Fibroblast of skin of left biceps (primary cell): ENCODE data around the gene SULT6B1.

Experiments used
- DNase-seq, 2 experiments: peaks; one replicate each; pipeline ENCODE4 v3.0.0-alpha.2; 2013; ENCODE audit warnings: low read depth in 2 of 2

SULT6B1 gene

DNA sequence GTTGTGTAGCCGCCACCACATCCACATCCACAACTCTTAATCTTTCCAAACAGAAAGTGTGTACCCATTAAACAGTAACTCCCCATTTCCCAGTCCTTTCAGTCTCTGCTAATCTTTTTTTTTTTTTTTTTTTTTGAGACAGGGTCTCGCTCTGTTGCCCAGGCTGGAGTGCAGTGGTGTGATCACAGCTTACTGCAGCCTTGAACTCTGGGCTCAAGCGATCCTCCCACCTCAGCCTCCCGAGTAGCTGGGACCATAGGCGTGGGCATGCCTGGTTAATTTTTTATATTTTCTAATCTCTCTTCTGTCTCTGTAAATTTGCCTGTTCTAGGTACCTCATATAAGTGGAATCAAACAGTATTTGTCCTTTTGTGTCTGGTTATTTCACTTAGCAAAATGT, 35.2 kb downstream of the SULT6B1 start:
- no peak for DNase-seq

DNA sequence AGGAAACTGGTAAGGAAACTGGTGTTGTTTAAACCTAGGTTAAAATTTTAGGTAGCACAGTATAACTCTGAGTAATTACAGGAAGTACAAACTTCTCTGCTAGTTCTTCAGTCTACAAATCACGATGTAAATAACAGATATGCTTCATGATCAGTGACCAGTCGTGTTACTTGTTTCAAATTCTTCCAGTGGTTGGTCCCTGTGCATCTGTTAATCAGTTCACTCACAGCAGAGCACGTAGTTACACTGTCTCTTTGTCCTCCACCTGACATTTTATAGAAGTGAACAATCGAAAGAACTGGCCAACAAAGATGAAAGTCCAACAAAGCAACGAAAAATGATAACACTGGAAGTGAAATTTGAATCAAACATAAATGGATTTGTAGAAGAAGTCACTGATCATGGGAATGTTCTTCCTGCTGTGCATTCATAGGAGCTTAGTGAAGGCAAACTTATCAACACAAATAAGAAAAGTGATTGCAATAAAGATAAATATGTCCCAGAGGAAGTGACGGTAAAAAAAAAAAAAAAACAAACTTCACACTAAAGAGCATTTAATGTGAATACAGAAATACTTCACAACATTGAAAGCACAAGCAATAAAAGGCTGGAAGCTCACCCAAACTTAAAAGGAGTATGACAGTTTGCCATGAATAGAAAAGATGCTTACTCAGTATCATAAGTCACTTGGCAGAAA, 38.7 kb downstream of the SULT6B1 start:
- no peak for DNase-seq

DNA sequence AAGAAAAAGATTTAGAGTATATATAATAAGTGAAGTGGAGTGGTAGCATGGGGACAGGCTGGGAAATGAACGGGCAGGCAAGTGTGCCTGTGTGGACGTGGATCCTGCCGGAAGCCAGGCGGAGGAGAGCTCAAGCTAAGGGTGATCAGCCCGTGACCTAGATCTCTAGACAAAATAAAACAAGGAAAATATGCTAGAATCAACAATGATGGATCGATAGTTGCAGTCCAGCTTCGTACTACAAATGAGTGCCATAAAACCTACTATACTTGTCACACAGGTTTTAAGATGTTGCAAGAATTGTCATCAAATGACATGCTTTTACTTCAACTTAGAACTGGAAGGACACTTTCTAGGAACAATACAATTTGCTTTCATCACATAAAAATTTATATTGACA, 40.1 kb downstream of the SULT6B1 start:
- DNase-seq = no peak

DNA sequence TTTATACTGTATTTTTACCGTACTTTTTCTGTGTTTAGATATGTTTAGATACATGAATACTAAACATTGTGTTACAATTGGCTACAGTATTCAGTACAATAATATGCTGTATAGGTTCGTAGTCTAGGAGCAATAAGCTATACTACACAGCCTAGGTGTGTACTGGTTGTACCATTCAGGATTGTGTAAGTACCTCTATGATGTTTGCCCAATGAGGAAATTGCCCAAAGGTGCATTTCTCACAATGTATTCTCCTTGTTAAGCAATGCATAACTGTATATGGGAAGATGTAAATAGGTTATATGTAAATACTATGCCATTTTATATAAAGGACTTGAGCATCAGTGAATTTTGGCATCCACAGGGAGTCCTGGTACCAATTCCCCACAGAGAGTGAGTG, 42.4 kb downstream of the SULT6B1 start:
- DNase-seq = no peak

DNA sequence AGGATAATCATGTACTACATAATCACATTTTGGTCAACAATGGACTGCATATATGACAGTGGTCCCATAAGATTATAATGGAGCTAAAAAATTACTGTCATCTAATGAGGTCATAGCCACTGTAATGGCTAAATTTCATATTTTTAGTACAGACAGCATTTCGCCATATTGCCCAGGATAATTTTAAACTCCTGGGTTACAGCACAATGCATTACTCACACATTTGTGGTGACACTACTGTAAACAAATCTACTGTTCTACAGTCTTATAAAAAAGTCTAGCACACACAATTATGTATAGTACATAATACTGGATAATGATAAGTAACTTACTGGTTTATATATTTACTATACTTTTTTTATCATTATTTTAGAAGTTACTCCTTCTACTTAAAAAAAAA, 44.5 kb downstream of the SULT6B1 start:
- DNase-seq = no peak

DNA sequence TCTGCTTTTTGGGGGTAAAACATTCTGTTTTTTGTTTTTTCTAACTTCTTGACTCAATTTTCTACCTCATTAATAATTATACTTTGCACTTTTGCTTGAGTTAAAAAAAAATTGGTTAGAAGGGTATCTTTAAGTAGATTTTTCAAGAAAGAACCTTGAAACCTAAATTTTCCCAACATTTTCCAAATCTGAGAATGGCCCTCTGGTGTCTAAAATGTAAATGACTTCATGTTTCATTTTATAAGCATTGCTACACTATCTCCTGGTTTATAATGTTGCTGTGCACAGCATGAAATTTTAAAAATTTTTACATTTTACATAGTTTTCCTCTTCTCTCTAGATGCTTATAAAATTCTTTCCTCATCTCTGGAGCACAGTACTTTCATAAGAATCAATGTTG, 45.9 kb downstream of the SULT6B1 start:
- no peak for DNase-seq

DNA sequence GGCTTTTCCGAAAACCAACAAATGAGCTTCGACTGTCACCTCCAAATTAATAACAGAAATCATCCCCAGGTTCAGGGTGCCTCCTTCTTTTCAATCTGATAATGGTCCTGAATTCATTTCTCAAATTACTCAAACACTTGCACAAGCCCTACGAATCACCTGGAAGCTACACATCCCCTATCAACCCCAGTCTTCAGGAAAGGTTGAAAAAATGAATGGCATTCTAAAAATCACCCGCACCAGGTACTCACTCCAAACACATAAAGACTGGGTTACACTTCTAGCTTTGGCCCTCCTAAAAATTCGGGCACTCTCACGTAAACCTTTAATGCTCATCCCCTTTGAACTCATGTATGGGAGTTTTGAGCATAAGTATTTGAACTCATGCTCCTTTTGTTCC, 55.6 kb downstream of the SULT6B1 start:
- DNase-seq = no peak

DNA sequence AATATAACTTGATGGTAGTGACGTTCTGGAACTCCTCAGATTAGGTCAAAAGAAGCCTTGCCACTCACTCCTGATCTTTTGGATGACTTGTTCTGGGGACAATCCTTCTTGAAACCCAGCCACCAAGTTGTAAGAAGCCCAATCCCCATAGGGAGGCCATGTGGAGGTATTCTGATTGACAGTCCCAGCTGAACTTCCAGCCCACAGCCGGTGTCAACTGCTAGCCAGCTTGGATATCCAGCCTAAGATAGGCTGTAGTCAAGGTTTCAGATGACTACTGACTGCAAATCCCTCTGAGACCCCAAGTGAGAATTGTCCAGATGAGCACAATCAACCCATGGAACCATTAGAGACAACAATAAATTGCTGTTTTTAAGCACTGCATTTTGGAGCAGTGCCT, 63.1 kb downstream of the SULT6B1 start:
- DNase-seq = no peak

DNA sequence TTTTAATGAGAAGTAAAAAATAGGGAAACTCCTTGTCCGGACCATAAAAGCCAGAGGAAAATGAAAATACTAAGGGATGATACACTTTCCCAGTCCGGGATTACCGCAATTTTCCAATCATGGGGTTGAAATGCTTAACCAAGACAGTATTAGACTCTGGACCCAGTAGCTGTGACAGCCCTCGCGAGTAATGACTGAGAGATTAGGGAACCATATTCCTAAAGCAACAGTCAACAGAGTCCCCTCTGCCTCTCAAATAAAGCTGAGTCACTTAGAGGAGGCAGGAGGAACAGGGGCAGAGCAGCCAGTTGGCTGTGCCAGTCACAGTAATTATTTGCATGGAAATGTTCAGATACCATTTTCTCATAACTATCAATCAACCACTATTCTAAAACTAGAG, 69.3 kb downstream of the SULT6B1 start:
- no peak for DNase-seq
